Activated naive CD8-positive, alpha-beta T cell treated with anti-CD3 and anti-CD28 coated beads, Interleukin-2, amount 10 ng/mL, durations not matched to agents 7 days and 5 days (primary cell): ENCODE measurements around the gene LSM14A. TPM values are rescaled to one million over a fixed set of nuclear protein-coding genes. Genes with fewer than 3 reads are reported as not detected.
A peak's percentile ranks its signal among the peaks of the same experiment; 100 is the strongest.
"Not testable (repeated sequence)": the region's sequence is repeated elsewhere in the genome, so short reads cannot be mapped to it uniquely, and the experiment has no call there.

Experiments used
- ATAC-seq: fragments of 150-1000 bp; cut with Tn5 transposase; one replicate; pipeline ENCODE4 v1.10.0; 2021; ENCODE audit warnings: low read depth, moderate library complexity
- POLR2A ChIA-PET: fragments of 350-600 bp; sonication (Branson Sonifier 250); formaldehyde crosslinking; loops from one replicate; lab custom pipeline; 2021; ENCODE audit warnings: antibody characterized with exemption; lab: Charles Lee
- DNase-seq: peaks from one replicate; pipeline ENCODE4 v3.0.0; 2021
- H3K27ac Mint-ChIP-seq: one replicate; pipeline ENCODE4 v1.8.0; 2022; ENCODE audit warnings: mild to moderate bottlenecking, mixed read lengths
- H3K27me3 Mint-ChIP-seq: one replicate; pipeline ENCODE4 v1.8.0; 2022; ENCODE audit warnings: mild to moderate bottlenecking, moderate library complexity, mixed read lengths
- H3K36me3 Mint-ChIP-seq: one replicate; pipeline ENCODE4 v1.8.0; 2021; ENCODE audit warnings: mild to moderate bottlenecking, mixed read lengths
- H3K4me1 Mint-ChIP-seq: one replicate; pipeline ENCODE4 v1.8.0; 2021; ENCODE audit warnings: mixed read lengths
- H3K4me3 Mint-ChIP-seq: one replicate; pipeline ENCODE4 v1.8.0; 2022; ENCODE audit warnings: mild to moderate bottlenecking, moderate library complexity, mixed read lengths
- H3K9me3 Mint-ChIP-seq: one replicate; pipeline ENCODE4 v1.8.0; 2021; ENCODE audit warnings: mixed read lengths
- total RNA-seq, 2 experiments: library from RNA; stranded (reverse); gene quantifications; one replicate each; pipeline ENCODE4 v1.2.3, GENCODE V29; 2021

Gene LSM14A
- total RNA-seq, 2 experiments from 2014 or later: 141 to 156 TPM

DNA sequence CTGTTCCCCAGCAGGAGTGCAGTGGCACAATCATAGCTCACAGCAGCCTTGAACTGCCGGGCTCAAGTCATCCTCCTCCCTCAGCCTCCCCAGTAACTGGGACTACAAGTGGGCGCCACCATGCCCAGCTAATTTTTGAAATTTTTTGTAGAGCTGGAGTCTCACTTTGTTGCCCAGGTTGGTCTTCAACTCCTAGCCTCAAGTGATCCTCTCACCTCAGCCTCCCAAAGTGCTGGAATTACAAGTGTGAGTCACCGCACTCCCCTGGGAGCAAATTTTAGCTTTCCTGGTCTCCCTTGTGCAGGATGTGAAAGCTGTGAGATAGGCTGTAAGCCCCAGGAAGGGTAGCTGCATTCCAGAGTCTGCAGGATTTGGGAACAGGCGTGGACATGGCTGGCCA, 76.6 kb downstream of the LSM14A start:
- Mint-ChIP-seq H3K4me3 (no peak overlapping the region), H3K9me3 (no peaks in the 10 kb centered on the region), H3K4me1 (peaks cover 8% of the 10 kb centered on the region), H3K27me3 (no peaks in the 10 kb centered on the region), H3K36me3 (peaks cover 1% of the 10 kb centered on the region), H3K27ac (no peak overlapping the region)
- DNase-seq (no peak), ATAC-seq (no peak)
- POLR2A ChIA-PET: interaction anchor here (1.2 kb wide), 1 partner anchor 14 kb away, joined by 3 read pairs; no protein-coding TSS in a partner anchor

DNA sequence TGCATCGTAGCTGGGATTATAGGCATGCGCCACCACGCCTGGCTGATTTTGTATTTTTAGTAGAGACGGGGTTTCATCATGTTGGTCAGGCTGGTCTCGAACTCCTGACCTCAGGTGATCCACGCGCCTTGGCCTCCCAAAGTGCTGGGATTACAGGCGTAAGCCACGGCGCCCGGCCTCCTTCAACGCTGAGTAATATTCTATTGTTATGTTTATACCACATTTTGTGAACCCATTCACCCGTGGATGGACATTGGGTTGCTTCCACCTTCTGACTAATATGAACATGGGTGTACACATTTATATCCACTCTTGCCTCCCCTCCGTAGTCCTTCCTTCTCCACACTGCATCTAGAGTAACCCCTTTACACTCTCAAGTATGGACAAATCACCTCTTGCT, 80.9 kb downstream of the LSM14A start:
- POLR2A ChIA-PET: interaction anchor here (0.5 kb wide), 1 partner anchor 66 kb away, joined by 3 read pairs; no protein-coding TSS in a partner anchor
- not testable (repeated sequence) for H3K27me3 Mint-ChIP-seq, DNase-seq, ATAC-seq, H3K9me3 Mint-ChIP-seq, H3K36me3 Mint-ChIP-seq
- Mint-ChIP-seq H3K4me3 (peak overlapping the region; percentile 99), H3K27ac (peak overlapping the region; percentile 99), H3K4me1 (peaks cover 12% of the 10 kb centered on the region)

DNA sequence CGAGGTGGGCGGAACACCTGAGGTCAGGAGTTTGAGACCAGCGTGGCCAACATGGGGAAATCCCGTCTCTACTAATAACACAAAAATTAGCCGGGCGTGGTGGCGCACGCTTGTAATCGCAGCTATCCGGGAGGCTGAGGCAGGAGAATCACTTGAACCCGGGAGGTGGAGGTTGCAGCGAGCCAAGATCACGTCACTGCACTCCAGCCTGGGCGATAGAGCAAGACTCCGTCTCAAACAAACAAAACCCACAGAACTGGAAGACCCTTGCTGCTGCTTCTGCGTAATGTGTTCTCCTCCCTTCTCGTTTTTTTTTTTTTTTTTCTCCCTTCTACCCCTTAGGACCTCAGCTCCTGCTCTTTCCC, 81.4 kb downstream of the LSM14A start:
- H3K36me3 Mint-ChIP-seq, ATAC-seq, H3K9me3 Mint-ChIP-seq, DNase-seq, H3K27me3 Mint-ChIP-seq: not testable (repeated sequence)
- POLR2A ChIA-PET: interaction anchor here (0.5 to 0.6 kb wide), 2 partner anchors 65 to 127 kb away, joined by 3 read pairs; no protein-coding TSS in a partner anchor
- peaks cover 12% of the 10 kb centered on the region for H3K4me1 Mint-ChIP-seq
- peak overlapping the region; percentile 99 for H3K4me3 Mint-ChIP-seq
- peak overlapping the region; percentile 99 for H3K27ac Mint-ChIP-seq

DNA sequence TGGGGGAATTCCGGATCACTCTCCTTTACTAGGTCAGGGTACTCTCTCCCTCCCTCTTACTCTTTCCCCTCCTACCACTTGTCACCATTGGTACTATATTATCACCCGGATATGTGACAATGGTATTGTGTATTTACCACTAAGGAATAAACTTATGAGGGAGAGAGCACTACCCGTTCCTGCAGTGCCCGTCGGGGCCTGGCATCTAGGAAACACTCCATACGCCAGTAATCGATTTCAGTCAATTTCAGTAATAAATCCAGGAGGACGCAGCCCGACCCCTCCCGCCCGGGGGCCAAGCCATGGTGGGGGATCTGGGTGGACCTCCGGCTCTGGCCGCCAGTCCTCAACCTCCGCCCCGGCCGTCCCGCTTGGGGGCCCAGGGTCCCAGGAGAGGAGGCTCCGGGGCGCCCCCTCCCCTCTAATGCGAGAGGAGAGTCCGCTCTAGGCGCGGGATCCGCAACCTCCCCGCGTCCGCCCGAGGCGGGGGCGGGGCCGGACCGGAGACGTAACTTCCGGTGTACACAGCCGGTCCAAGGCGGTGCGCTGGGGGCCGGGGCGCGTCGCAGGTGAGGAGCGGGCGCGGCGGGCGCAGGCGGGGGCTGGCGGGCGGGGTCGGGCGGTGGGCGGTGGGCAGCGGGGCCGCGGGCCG, 81.9 kb downstream of the LSM14A start, which contains the start of gene GARRE1:
Gene GARRE1, plus strand, starts transcription at position 509 of the 652 bp plus-strand sequence. CDS start 45,920 bp downstream, outside the sequence.
- Mint-ChIP-seq H3K27me3 (no peaks in the 10 kb centered on the region), H3K27ac (peak within 1 kb of the TSS; percentile 99), H3K4me3 (peak within 1 kb of the TSS; percentile 99), H3K36me3 (peaks cover 1% of the 10 kb centered on the region), H3K4me1 (peaks cover 12% of the 10 kb centered on the region), H3K9me3 (no peaks in the 10 kb centered on the region)
- POLR2A ChIA-PET: interaction anchor here (0.5 to 0.6 kb wide), 2 partner anchors 65 to 126 kb away, joined by 3 read pairs; no protein-coding TSS in a partner anchor
- DNase-seq: peak; percentile 90
- peak; percentile 97 for ATAC-seq

DNA sequence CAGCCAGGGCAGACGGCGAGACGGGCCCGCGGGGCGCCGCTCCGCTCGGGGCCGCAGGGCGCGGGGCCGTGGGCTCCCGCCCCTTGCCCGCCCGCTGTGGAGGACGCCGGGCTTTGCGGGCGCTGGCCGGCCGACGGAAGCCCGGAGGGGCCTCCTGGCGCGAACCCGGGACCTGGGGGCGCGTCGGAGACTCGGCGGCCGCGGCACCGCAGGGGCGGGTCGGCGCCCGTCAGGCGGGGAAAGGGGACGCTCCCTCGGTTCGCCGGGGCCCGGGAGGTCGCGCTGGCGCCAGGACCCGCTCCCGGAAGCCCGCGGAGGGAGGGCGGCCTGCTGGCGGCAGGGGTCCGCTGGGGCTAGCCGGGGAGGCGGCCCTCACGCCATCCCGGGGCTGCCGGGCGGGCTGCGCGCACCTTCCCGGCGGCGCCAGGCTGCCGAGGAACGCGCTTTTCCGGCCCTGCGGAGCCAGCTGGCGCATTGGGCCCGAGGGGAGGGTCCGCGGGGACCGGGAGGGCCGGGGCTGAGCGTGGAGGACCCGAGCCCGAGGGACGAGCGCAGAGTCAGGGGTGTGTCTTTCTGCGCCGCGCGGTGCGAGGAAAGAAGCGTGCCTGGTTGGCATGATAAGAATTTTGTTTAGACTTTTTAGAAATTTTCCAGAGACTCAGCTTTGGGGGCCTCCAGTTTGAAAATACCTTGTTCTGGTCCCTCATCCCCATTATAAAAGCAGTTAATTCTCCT, 82.6 kb downstream of the LSM14A start:
- H3K36me3 Mint-ChIP-seq: peaks cover 1% of the 10 kb centered on the region
- peaks cover 14% of the 10 kb centered on the region for H3K4me1 Mint-ChIP-seq
- DNase-seq (peak; percentile 67), ATAC-seq (peak; percentile 50)
- H3K4me3 Mint-ChIP-seq: peak overlapping the region; percentile 81
- POLR2A ChIA-PET: interaction anchor here (0.6 kb wide), 1 partner anchor 53 kb away, joined by 4 read pairs; no protein-coding TSS in a partner anchor
- peak overlapping the region; percentile 73 for H3K27ac Mint-ChIP-seq
- H3K9me3 Mint-ChIP-seq: no peaks in the 10 kb centered on the region
- H3K27me3 Mint-ChIP-seq: no peaks in the 10 kb centered on the region

DNA sequence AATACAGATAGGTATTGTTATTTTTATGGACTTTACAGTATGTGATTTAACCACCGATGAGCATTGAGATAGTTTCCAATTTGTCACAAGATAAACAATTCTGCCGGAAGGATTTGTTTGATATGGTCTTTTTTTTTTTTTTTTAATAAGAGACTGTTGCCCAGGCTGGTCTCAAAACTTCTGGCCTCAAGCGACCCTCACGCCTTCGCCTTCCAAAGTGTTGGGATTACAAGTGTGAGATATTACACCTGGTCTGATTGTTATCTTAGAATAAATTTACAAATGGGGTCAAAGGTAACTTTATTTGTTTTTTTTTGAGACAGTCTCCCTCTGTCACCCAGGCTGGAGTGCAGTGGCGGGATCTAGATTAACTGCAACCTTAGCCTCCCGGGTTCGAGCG, 83.2 kb downstream of the LSM14A start:
- no peaks in the 10 kb centered on the region for H3K9me3 Mint-ChIP-seq
- H3K27ac Mint-ChIP-seq: peak overlapping the region; percentile 73
- no peak for ATAC-seq
- DNase-seq: no peak
- peak overlapping the region; percentile 81 for H3K4me3 Mint-ChIP-seq
- H3K4me1 Mint-ChIP-seq: peaks cover 14% of the 10 kb centered on the region
- POLR2A ChIA-PET: interaction anchor here (0.6 kb wide), 1 partner anchor 54 kb away, joined by 4 read pairs; no protein-coding TSS in a partner anchor
- H3K36me3 Mint-ChIP-seq: peaks cover 1% of the 10 kb centered on the region
- no peaks in the 10 kb centered on the region for H3K27me3 Mint-ChIP-seq

DNA sequence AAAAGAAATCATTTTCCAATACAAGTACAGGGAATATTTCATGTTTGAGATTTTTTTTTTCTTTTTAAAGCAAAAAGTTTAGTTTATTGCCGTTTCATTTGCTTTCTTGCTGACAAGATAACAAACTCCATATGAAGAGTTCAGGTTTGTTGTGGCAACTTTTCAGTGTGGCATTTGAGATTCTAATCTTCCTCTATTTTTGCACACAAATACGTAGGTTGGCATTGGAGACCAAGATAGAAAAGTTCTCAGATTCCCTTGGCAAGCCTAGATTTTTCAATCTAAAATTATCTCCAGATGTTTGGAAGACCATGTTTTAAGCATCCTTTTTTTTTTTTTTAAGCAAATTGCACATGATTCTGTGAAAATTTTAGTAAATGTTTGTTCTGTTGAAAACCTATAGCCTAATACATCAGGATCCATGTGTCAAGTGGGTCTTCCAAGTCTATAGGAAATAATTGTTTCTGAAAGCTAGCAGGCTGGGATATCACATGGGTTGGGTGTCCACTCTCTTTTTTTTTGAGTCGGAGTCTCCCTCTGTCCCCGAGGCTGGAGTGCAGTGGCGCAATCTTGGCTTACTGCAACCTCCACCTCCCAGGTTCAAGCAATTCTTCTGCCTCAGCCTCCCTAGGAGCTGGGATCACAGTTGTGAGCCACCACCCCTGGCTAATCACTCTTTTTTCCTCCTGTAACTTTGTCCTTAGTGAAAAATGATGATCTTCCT, 84.7 kb downstream of the LSM14A start:
- Mint-ChIP-seq H3K9me3 (no peaks in the 10 kb centered on the region), H3K4me3 (no peak overlapping the region), H3K27me3 (no peaks in the 10 kb centered on the region), H3K4me1 (peaks cover 13% of the 10 kb centered on the region), H3K36me3 (peaks cover 4% of the 10 kb centered on the region), H3K27ac (no peak overlapping the region)
- POLR2A ChIA-PET: no interaction called here
- no peak for DNase-seq
- ATAC-seq: no peak

DNA sequence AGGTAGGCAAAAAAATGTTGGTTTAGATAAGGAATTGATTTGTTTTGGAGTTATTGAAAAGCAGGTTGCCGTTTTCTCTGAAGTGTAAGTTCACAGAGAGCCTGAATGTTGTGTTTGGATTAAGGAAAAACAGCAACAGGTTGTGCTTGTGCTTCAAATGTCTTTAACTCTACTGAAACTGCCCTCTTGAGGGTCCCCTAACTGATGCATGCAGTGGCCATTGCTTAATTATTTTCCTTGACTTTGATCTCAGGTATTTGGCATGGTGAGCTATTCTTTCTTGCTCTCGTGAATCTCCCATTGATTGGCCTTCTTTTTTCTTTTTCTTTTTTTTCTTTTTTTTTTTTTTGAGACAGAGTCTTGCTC, 85.2 kb downstream of the LSM14A start:
- DNase-seq (no peak), ATAC-seq (no peak)
- POLR2A ChIA-PET: no interaction called here
- peaks cover 13% of the 10 kb centered on the region for H3K4me1 Mint-ChIP-seq
- H3K27ac Mint-ChIP-seq: no peak overlapping the region
- no peaks in the 10 kb centered on the region for H3K9me3 Mint-ChIP-seq
- H3K27me3 Mint-ChIP-seq: no peaks in the 10 kb centered on the region
- no peak overlapping the region for H3K4me3 Mint-ChIP-seq
- peaks cover 4% of the 10 kb centered on the region for H3K36me3 Mint-ChIP-seq

DNA sequence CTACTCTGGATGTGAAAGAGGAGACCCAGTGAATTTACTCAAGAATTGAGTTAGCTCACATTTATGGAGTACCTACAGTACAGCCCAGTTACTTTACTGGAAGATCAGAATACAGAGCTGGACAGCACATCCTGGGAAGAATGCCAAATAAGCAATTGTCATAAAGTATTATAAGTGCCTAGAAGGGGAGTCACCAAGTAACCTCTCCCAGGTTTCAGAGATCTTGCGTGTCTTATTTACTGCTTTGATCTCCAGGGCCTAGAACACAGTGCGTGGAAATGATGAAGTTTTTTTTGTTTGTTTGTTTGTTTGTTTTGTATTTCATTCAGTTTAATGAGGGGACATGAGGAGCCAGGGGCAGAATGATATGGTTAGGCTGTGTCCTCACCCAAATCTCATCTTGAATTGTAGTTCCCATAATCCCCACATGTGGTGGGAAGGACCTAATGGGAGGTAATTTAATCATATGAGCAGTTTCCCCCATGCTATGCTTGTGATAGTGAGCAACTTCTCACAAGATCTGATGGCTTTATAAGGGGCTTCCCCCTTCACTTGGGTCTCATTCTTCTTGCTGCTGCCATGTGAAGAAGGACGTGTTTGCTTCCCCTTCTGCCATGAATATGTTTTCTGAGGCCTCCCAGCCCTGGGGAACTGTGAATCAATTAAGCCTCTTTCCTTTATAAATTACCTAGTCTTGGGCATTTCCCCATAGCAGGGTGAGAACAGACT, 87.2 kb downstream of the LSM14A start:
- Mint-ChIP-seq H3K4me1 (peaks cover 7% of the 10 kb centered on the region), H3K27me3 (no peaks in the 10 kb centered on the region), H3K36me3 (peaks cover 3% of the 10 kb centered on the region), H3K27ac (no peak overlapping the region), H3K4me3 (no peak overlapping the region), H3K9me3 (no peaks in the 10 kb centered on the region)
- POLR2A ChIA-PET: no interaction called here
- ATAC-seq: no peak
- DNase-seq: no peak

DNA sequence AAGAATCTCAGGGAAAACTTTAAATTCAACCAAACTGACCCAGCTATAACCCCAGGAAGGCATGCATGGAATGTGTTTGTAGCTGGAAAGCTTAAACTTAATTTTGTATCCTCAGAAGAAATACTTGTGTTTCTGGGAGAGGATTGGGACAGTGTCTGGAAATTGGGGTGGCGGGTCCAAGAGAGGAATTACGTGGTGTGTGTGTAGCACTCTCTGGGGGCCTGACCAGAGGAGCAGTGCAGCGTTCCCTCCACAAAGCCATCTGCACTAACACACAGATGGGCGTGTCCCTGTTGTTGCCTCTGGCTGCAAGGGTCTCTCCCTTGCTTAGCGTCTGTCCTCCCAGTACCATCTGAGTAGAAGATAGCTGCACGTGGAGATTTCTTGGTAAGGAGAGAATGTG, 88.5 kb downstream of the LSM14A start:
- H3K9me3 Mint-ChIP-seq: no peaks in the 10 kb centered on the region
- H3K4me3 Mint-ChIP-seq: no peak overlapping the region
- H3K36me3 Mint-ChIP-seq: peaks cover 3% of the 10 kb centered on the region
- H3K27me3 Mint-ChIP-seq: no peaks in the 10 kb centered on the region
- DNase-seq (no peak), ATAC-seq (no peak)
- H3K4me1 Mint-ChIP-seq: peaks cover 6% of the 10 kb centered on the region
- no peak overlapping the region for H3K27ac Mint-ChIP-seq
- POLR2A ChIA-PET: no interaction called here

DNA sequence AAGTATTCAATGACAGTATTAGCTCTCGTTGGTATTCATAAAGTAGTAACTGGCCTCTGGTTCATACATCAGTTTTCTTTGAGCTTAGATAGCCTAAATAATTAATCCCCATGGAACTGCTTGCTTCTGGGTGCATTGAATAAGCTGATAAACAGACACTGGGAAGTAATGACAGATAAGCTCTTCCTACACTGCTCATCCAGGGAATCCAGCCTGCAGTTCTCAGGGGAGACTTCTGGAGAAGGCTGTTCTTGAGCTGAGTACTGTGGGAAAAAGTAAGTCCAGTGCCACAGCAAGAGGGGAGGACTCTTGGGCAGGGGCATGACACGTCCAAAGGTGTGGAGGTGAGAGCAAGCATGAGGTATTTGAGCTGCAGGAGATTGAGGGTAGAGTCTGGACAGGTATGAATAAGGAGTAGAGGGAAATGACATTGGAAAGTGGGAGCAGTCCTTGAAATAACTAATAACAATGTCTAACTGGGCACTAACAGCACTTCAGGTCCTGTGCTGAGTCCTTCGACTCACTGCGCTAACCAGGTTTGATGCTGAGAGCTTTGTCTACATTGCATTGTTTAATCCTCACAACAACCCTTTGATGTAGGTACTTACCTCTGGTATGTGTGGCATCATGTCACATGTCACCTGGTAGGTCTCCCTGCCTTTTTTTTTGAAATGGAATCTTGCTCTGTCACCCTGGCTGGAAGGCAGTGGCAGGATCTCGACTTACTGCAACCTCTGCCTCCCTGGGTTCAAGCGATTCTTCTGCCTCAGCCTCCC, 89.2 kb downstream of the LSM14A start:
- Mint-ChIP-seq H3K4me1 (peaks cover 6% of the 10 kb centered on the region), H3K27ac (no peak overlapping the region), H3K4me3 (no peak overlapping the region), H3K9me3 (no peaks in the 10 kb centered on the region), H3K27me3 (no peaks in the 10 kb centered on the region), H3K36me3 (peaks cover 3% of the 10 kb centered on the region)
- POLR2A ChIA-PET: no interaction called here
- DNase-seq: no peak
- ATAC-seq: no peak

DNA sequence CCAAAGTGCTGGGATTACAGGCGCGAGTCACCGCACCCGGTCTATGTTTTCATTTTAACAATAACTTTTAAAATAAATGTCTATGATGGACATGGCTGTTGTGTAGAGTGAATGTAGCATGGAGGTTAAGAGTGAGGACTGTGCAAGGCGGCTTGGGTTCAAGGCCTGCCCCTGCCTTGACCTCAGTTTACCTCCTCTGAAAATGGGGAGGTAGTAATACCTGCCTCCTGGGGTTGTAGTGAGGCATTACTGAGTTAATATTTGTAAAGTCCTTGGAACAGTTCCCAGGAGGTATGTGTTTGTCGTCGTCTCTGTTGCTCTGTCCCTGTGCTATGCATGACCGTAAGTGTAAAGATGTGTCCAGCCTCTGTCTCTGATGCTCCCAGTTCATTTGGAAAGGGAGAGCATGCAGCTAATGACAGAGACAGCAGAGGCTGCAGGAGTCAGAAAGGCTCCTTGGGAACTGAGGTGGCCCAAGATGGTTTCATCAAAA, 91.5 kb downstream of the LSM14A start:
- H3K36me3 Mint-ChIP-seq: peaks cover 6% of the 10 kb centered on the region
- no peaks in the 10 kb centered on the region for H3K9me3 Mint-ChIP-seq
- peaks cover 7% of the 10 kb centered on the region for H3K4me1 Mint-ChIP-seq
- POLR2A ChIA-PET: no interaction called here
- H3K27me3 Mint-ChIP-seq: no peaks in the 10 kb centered on the region
- H3K4me3 Mint-ChIP-seq: no peak overlapping the region
- DNase-seq (no peak), ATAC-seq (no peak)
- no peak overlapping the region for H3K27ac Mint-ChIP-seq
